B cell (primary cell): ENCODE data around the gene GNA15. TPM values are rescaled to one million over a fixed set of nuclear protein-coding genes. Genes with fewer than 3 reads are reported as not detected.

Source experiments
- ATAC-seq: fragments of 200-7000 bp; cut with Tn5 transposase; one replicate; pipeline ENCODE4 v1.10.0; 2021; ENCODE audit warnings: low read depth, mild to moderate bottlenecking, moderate number of reproducible peaks, moderate library complexity
- CTCF ChIA-PET: fragments of 350-600 bp; sonication (Branson Sonifier 250); formaldehyde crosslinking; loops from one replicate; lab custom pipeline; 2021; ENCODE audit warnings: antibody characterized with exemption, inconsistent platforms; lab: Charles Lee
- POLR2A ChIA-PET: fragments of 350-600 bp; sonication (Branson Sonifier 250); formaldehyde crosslinking; loops from one replicate; lab custom pipeline; 2021; ENCODE audit warnings: antibody characterized with exemption; lab: Charles Lee
- DNase-seq: peaks from one replicate; pipeline ENCODE4 v3.0.0; 2013
- H2AFZ ChIP-seq: 2 replicates; pipeline ENCODE4 v1.6.1; 2012; ENCODE audit warnings: mild to moderate bottlenecking, low read depth, low read length; ENCODE audit not compliant: insufficient read depth, poor library complexity, severe bottlenecking
- H3K27ac ChIP-seq, 2 donors: 1 replicate in 1 of 2; 2 replicates in 1 of 2; pipeline ENCODE4 v1.5.1; 2012 to 2013; ENCODE audit warnings: low read length in 2 of 2, mild to moderate bottlenecking in 2 of 2, moderate library complexity in 1 of 2
- H3K27me3 ChIP-seq, 4 experiments: fragments of 200-600 bp in 1 of 4; sonication (generic) in 1 of 4; replicated peaks in 1 of 4; 1 replicate in 2 of 4; 2 replicates in 2 of 4; pipeline versions ENCODE4 v1.6.1 to v1.7.0; 2013 to 2016; ENCODE audit warnings: low read length in 3 of 4, mild to moderate bottlenecking in 2 of 4, mixed read lengths in 1 of 4, moderate library complexity in 1 of 4; ENCODE audit not compliant: insufficient read depth in 4 of 4, control insufficient read depth in 3 of 4; ENCODE audit errors: control extremely low read depth in 1 of 4
- H3K36me3 ChIP-seq, 2 experiments: replicated peaks in 1 of 2; 1 replicate in 1 of 2; 2 replicates in 1 of 2; pipeline versions ENCODE4 v1.6.1 to v1.7.1; 2013; ENCODE audit warnings: low read length in 1 of 2; ENCODE audit not compliant: insufficient read depth in 2 of 2, control insufficient read depth in 1 of 2; ENCODE audit errors: control extremely low read depth in 1 of 2, extremely low read depth in 1 of 2
- H3K4me1 ChIP-seq, 2 donors: fragments of 200-600 bp in 1 of 2; sonication (generic) in 1 of 2; 1 replicate in 1 of 2; 2 replicates in 1 of 2; pipeline versions ENCODE4 v1.5.1 to v1.6.1; 2013 to 2017; ENCODE audit warnings: low read length in 2 of 2; ENCODE audit not compliant: control insufficient read depth in 2 of 2, insufficient read depth in 2 of 2
- H3K4me2 ChIP-seq: replicated peaks from 2 replicates; pipeline ENCODE3; 2012; ENCODE audit warnings: mild to moderate bottlenecking, low read depth, low read length; ENCODE audit not compliant: poor library complexity, severe bottlenecking
- H3K4me3 ChIP-seq, 5 experiments: fragments of 200-600 bp in 1 of 5; sonication (generic) in 1 of 5; 1 replicate in 3 of 5; 2 replicates in 2 of 5; pipeline versions ENCODE4 v1.5.1 to v1.7.0; 2011 to 2016; ENCODE audit warnings: low read length in 4 of 5, mild to moderate bottlenecking in 4 of 5, low read depth in 2 of 5, control low read depth in 1 of 5, moderate library complexity in 1 of 5; ENCODE audit not compliant: insufficient read depth in 1 of 5; ENCODE audit errors: control extremely low read depth in 1 of 5, extremely low read depth in 1 of 5
- H3K79me2 ChIP-seq: fragments of 200-600 bp; sonication (generic); one replicate; pipeline ENCODE4 v1.6.0; 2016; ENCODE audit warnings: low read length; ENCODE audit not compliant: control insufficient read depth, insufficient read depth
- H3K9ac ChIP-seq: fragments of 200-600 bp; sonication (generic); 2 replicates; pipeline ENCODE4 v1.6.1; 2017; ENCODE audit warnings: mild to moderate bottlenecking, low read length, moderate library complexity
- H3K9me3 ChIP-seq, 3 donors: one replicate each; pipeline versions ENCODE4 v1.6.1 to v1.7.1; 2013; ENCODE audit warnings: low read length in 2 of 3; ENCODE audit not compliant: control insufficient read depth in 2 of 3, insufficient read depth in 1 of 3; ENCODE audit errors: control extremely low read depth in 1 of 3
- H4K20me1 ChIP-seq: 2 replicates; pipeline ENCODE4 v1.6.0; 2012; ENCODE audit warnings: mild to moderate bottlenecking, low read length; ENCODE audit not compliant: insufficient read depth, control insufficient read depth, poor library complexity, severe bottlenecking
- H3K27ac Mint-ChIP-seq: one replicate; pipeline ENCODE4 v1.8.0; 2021; ENCODE audit warnings: mixed read lengths
- H3K27me3 Mint-ChIP-seq: one replicate; pipeline ENCODE4 v1.8.0; 2021; ENCODE audit warnings: mixed read lengths
- H3K4me1 Mint-ChIP-seq: one replicate; pipeline ENCODE4 v1.8.0; 2021; ENCODE audit warnings: mixed read lengths
- H3K4me3 Mint-ChIP-seq: one replicate; pipeline ENCODE4 v1.8.0; 2021; ENCODE audit warnings: mixed read lengths
- H3K9me3 Mint-ChIP-seq: one replicate; pipeline ENCODE4 v1.8.0; 2022; ENCODE audit warnings: mixed read lengths; ENCODE audit not compliant: insufficient read depth
- CTCF ChIP-seq: fragments of 200-600 bp; IDR thresholded peaks from one replicate; pipeline ENCODE4 v1.8.0; 2022; ENCODE audit warnings: antibody characterized with exemption, mild to moderate bottlenecking
- EZH2 ChIP-seq: IDR thresholded peaks from 2 replicates; pipeline ENCODE4 v1.6.1; 2012; ENCODE audit warnings: borderline replicate concordance, low read depth, mild to moderate bottlenecking, moderate library complexity, low read length; ENCODE audit not compliant: insufficient read depth, poor library complexity, severe bottlenecking
- WGBS: methylation state at CpG from one replicate; pipeline ENCODE4 v1.1.5; 2013; ENCODE audit warnings: missing lambda C conversion rate; ENCODE audit not compliant: insufficient coverage; 5-methylcytosine and 5-hydroxymethylcytosine counted together
- intact Hi-C: fragments of 100-400 bp; cut with micrococcal nuclease; formaldehyde crosslinking; loops from one replicate; pipeline ENCODE4 v1.10.0; 2022
- polyA plus RNA-seq: library from polyadenylated mRNA; depleted of rRNA; stranded (reverse); fragments of >200 nt; gene quantifications from 2 replicates; pipeline ENCODE4 v1.2.3, GENCODE V29; 2012
- total RNA-seq, 2 donors: library from RNA; stranded (reverse); fragments of 120-200 nt in 1 of 2; gene quantifications; 1 replicate in 1 of 2; 2 replicates in 1 of 2; pipeline versions ENCODE4 v1.2.3 to v1.2.4, GENCODE V29; 2013 to 2022

Gene GNA15
- total and polyA plus RNA-seq, 2 donors (not counting 1 experiment from before 2014, with no cell fraction given), result 0.37 to 0.52 TPM

- WGBS, result 94% methylated on average over 21 of the region's 21 CpGs
- no peaks in the 10 kb centered on the region for H3K4me1 Mint-ChIP-seq
- Histone ChIP-seq H4K20me1 (no peaks in the 10 kb centered on the region), H2AFZ (no peak overlapping the region), H3K4me2 (no peak overlapping the region), H3K4me1 (no peaks in the 10 kb centered on the region), H3K27me3 (no peaks in the 10 kb centered on the region), H3K36me3 (no peaks in the 10 kb centered on the region), H3K9me3 (no peaks in the 10 kb centered on the region), H3K9ac (no peak overlapping the region), H3K79me2 (no peaks in the 10 kb centered on the region), H3K27ac (no peak overlapping the region), H3K4me3 (no peak overlapping the region)
- no peaks in the 10 kb centered on the region for H3K9me3 Mint-ChIP-seq
- ChIA-PET POLR2A (no interaction called here), CTCF (interaction anchor here (0.8 to 2.1 kb wide), 3 partner anchors 12 to 154 kb away, joined by 3 to 6 read pairs (median 3); no protein-coding TSS in a partner anchor)
- intact Hi-C loops, result no loop called here
- no peak overlapping the region for H3K4me3 Mint-ChIP-seq
- ATAC-seq (no peak), DNase-seq (no peak)
- no peaks in the 10 kb centered on the region for H3K27me3 Mint-ChIP-seq
- no peak for TF ChIP-seq EZH2
- no peak for TF ChIP-seq CTCF
- H3K27ac Mint-ChIP-seq, result no peak overlapping the region
Measured at GRCh38 chr19:3116621-3117020, 19.2 kb upstream of the GNA15 start.

- Histone ChIP-seq H2AFZ (no peak overlapping the region), H3K9me3 (no peaks in the 10 kb centered on the region), H3K4me3 (no peak overlapping the region), H3K79me2 (no peaks in the 10 kb centered on the region), H3K36me3 (no peaks in the 10 kb centered on the region), H3K27ac (no peak overlapping the region), H3K4me2 (no peak overlapping the region), H3K9ac (no peak overlapping the region), H3K27me3 (no peaks in the 10 kb centered on the region), H3K4me1 (no peaks in the 10 kb centered on the region), H4K20me1 (no peaks in the 10 kb centered on the region)
- ATAC-seq (no peak), DNase-seq (no peak)
- H3K9me3 Mint-ChIP-seq, result no peaks in the 10 kb centered on the region
- ChIA-PET CTCF (interaction anchor here (1.1 to 2.1 kb wide), 2 partner anchors 13 to 155 kb away, joined by 3 to 6 read pairs; no protein-coding TSS in a partner anchor), POLR2A (no interaction called here)
- no peaks in the 10 kb centered on the region for H3K27me3 Mint-ChIP-seq
- intact Hi-C loops, result no loop called here
- H3K4me1 Mint-ChIP-seq, result no peaks in the 10 kb centered on the region
- no peak overlapping the region for H3K27ac Mint-ChIP-seq
- WGBS, result 98% methylated on average over 17 of the region's 20 CpGs
- no peak for TF ChIP-seq EZH2
- TF ChIP-seq CTCF, result no peak
- no peak overlapping the region for H3K4me3 Mint-ChIP-seq
Measured at GRCh38 chr19:3117716-3118115, 18.1 kb upstream of the GNA15 start.
